Measurements from ENCODE around the gene SMYD2.

SMYD2 gene, protein sequence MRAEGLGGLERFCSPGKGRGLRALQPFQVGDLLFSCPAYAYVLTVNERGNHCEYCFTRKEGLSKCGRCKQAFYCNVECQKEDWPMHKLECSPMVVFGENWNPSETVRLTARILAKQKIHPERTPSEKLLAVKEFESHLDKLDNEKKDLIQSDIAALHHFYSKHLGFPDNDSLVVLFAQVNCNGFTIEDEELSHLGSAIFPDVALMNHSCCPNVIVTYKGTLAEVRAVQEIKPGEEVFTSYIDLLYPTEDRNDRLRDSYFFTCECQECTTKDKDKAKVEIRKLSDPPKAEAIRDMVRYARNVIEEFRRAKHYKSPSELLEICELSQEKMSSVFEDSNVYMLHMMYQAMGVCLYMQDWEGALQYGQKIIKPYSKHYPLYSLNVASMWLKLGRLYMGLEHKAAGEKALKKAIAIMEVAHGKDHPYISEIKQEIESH

DNA sequence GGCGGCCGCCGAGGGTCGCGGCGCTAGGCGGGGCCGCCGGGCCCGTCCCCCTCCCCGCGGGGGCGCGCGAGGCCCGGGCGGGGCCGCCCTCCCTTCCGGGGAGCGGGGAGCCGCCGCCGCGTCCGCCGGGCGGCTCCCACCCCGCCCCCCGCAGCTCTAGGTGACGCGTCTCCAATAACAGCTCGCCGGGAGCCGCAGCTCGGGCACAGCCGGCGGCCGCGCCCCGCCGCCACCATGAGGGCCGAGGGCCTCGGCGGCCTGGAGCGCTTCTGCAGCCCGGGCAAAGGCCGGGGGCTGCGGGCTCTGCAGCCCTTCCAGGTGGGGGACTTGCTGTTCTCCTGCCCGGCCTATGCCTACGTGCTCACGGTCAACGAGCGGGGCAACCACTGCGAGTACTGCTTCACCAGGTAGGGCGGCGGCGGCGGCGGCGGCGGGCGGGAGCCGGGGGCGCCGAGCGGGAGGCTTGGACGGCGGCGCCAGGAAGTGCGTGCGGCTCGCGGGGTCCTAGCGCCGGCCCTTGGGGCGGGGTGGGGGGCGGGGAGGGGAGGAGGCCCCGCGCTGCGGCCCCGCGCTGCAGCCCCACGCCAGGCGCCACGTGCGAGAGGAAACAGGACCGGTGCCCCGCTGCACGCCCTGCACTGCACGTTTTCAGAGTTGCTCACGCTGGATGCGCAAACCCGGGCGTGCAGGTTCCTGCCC is at the start of gene SMYD2:
TSS of gene SMYD2 (plus strand) at position 139 of the 699 bp plus-strand sequence. CDS start at position 235, 96 bp downstream.
- DNase-seq (ENCODE audit: low read depth), result peak; percentile 47
- TF ChIP-seq, protein P1, sequence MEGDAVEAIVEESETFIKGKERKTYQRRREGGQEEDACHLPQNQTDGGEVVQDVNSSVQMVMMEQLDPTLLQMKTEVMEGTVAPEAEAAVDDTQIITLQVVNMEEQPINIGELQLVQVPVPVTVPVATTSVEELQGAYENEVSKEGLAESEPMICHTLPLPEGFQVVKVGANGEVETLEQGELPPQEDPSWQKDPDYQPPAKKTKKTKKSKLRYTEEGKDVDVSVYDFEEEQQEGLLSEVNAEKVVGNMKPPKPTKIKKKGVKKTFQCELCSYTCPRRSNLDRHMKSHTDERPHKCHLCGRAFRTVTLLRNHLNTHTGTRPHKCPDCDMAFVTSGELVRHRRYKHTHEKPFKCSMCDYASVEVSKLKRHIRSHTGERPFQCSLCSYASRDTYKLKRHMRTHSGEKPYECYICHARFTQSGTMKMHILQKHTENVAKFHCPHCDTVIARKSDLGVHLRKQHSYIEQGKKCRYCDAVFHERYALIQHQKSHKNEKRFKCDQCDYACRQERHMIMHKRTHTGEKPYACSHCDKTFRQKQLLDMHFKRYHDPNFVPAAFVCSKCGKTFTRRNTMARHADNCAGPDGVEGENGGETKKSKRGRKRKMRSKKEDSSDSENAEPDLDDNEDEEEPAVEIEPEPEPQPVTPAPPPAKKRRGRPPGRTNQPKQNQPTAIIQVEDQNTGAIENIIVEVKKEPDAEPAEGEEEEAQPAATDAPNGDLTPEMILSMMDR (conservative IDR thresholded peaks at IDR 0.05; ENCODE audit: low read depth, low read length), result no peak
- peak within 1 kb of the TSS; percentile 87 for H3K4me3 ChIP-seq (ENCODE audit: low read depth, low read length)

DNA sequence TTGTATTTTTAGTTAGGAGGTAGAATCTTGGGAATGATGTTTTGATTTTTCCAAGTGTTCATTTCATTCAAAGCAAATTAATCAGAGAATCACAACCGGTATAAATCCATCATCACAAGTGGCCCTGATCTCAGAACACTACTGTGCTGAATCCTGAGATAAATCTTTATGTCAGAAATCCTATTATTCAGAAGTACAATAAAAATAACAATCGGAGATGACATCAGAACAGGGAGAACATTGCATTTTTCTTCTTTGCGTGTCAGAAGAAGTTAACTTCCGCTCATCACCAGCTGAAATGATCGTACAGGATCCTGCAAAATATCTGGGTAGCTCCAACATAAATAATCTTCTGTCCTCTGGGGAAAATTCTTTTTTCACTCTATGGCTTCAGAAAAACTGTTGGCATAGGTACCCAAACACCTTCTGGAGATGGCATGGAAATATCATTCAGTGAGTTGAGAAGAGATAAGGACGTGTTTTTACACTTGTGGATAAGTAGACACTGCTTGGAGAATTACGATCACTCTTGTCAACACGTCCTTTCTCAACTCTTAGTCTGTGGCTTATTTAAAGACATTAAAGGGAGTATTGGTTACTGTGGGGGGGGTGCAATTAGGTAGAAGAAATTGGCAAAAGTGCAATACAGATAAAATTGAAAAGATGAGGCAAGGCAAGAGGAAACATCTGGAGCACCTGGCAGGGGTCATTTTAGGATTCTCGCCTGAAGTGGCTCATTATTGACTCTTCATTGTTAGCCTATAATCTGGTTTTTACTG is 46.9 kb upstream of the SMYD2 start:
- no peak for DNase-seq (ENCODE audit: low read depth)
- TF ChIP-seq, protein P1 (conservative IDR thresholded peaks at IDR 0.05; ENCODE audit: low read depth, low read length), result no peak
- no peak overlapping the region for H3K4me3 ChIP-seq (ENCODE audit: low read depth, low read length)

DNA sequence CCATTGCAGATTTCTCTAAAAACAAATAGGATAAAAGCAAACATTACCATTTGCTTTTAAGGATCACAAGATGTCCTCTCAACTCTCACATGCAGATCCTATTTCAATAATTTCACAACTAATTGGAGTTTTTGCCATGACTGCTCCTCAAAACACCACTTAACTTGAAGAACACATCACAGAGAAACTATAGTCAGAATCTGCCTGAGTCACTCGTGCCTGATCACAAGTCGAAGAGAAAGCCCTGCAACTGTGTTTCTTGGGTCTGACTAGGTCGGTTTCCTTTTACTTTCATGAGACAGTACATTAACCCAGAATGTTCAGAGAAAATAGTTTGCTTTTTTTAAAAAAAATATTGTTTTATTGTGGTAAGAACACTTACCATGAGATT is 46.3 kb upstream of the SMYD2 start:
- DNase-seq (ENCODE audit: low read depth), result peak; percentile 20
- H3K4me3 ChIP-seq (ENCODE audit: low read depth, low read length), result no peak overlapping the region
- TF ChIP-seq, protein P1 (conservative IDR thresholded peaks at IDR 0.05; ENCODE audit: low read depth, low read length), result no peak

DNA sequence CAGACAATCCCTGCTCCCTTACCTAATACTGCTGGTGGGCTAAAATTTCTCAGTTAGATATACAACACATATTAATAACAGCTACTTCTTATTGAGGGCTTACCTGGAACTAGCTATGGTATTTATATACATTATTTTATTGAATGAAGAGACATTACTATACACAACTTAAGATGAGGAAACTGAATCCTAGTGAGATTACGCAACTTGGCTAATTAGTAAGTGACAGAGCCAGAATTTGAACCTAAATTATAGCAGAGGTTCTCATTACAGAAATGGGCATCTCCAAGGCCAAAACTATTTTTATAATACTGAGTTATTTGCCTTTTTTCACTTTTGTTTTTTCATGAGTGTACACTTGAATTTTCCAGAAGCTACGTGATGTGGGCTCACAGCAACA is 44.5 kb upstream of the SMYD2 start:
- DNase-seq (ENCODE audit: low read depth), result no peak
- no peak overlapping the region for H3K4me3 ChIP-seq (ENCODE audit: low read depth, low read length)
- TF ChIP-seq, protein P1 (conservative IDR thresholded peaks at IDR 0.05; ENCODE audit: low read depth, low read length), result no peak

DNA sequence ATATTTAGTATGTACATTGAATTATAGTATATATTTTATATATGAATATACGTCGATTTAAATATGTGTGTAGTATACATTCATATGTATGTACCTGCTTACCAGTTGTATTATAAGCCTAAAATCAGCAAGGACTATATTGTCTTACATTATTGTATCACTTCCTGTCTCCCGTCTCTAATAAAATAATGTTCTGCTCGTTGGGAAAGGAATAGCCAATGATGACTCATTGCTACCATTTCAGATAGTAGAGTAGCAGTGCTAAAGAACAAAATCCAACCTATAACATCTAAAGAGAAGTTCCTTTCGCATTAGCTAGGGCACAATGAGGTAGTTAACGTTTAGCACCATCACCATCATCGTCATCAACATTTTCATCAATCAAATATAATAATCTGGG is 39.9 kb upstream of the SMYD2 start:
- TF ChIP-seq, protein P1 (conservative IDR thresholded peaks at IDR 0.05; ENCODE audit: low read depth, low read length), result no peak
- no peak overlapping the region for H3K4me3 ChIP-seq (ENCODE audit: low read depth, low read length)
- DNase-seq (ENCODE audit: low read depth), result peak; percentile 15

DNA sequence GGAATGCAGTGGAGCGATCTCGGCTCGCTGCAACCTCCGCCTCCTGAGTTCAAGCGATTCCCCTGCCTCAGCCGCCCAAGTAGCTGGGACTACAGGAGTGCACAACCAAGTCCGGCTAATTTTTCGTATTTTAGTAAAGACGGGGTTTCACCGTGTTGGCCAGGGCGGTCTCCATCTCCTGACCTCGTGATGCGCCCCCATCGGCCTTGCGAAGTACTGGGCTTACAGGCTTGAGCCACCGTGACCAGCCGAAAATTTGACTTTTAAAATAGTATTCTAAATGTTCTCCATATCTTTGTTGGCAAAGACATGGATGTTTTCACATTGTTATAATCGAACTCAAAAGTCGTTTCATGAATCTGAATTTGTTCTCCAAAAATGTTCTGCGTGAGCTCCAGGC is 36.7 kb upstream of the SMYD2 start:
- no peak for DNase-seq (ENCODE audit: low read depth)
- TF ChIP-seq, protein P1 (conservative IDR thresholded peaks at IDR 0.05; ENCODE audit: low read depth, low read length), result no peak
- no peak overlapping the region for H3K4me3 ChIP-seq (ENCODE audit: low read depth, low read length)

All from choroid plexus epithelial cell (primary cell).